Mucosa of descending colon (tissue), 3 donors: ENCODE data around the gene GDF2. TPM values are rescaled to one million over a fixed set of nuclear protein-coding genes. Genes with fewer than 3 reads are reported as not detected.
A peak's percentile ranks its signal among the peaks of the same experiment; 100 is the strongest.

Experiments used
- ATAC-seq: fragments of 200-7000 bp; cut with Tn5 transposase; one replicate; pipeline ENCODE4 v1.9.1; 2020; ENCODE audit warnings: mild to moderate bottlenecking, moderate library complexity
- DNase-seq, 3 donors: peaks; one replicate each; pipeline ENCODE4 v3.0.0-alpha.2; 2020
- H3K36me3 ChIP-seq: fragments of 200-600 bp; one replicate; pipeline ENCODE4 v1.8.0; 2021; ENCODE audit warnings: low read depth, mild to moderate bottlenecking
- H3K4me1 ChIP-seq: fragments of 200-600 bp; one replicate; pipeline ENCODE4 v1.8.0; 2021; ENCODE audit warnings: low read depth, mild to moderate bottlenecking
- H3K4me3 ChIP-seq: fragments of 200-600 bp; one replicate; pipeline ENCODE4 v1.8.0; 2021; ENCODE audit warnings: mild to moderate bottlenecking
- H3K9me3 ChIP-seq: fragments of 200-600 bp; one replicate; pipeline ENCODE4 v1.8.0; 2021; ENCODE audit warnings: mild to moderate bottlenecking
- intact Hi-C, 2 donors: fragments of 100-400 bp; cut with DNase I in 1 of 2; cut with micrococcal nuclease in 1 of 2; formaldehyde crosslinking; loops; one replicate each; pipeline versions ENCODE4 v1.11.0 to v1.11.1; 2022; cut with DNase I, micrococcal nuclease
- total RNA-seq, 3 donors: library from RNA; stranded (reverse); fragmentation: NEBNext Ultra II Directional in 2 of 3; extraction: Animal tissue kit (Norgen Biotek cat#: 25700) in 2 of 3; gene quantifications; one replicate each; pipeline versions ENCODE4 v1.2.1 to v1.2.4, GENCODE V29; 2021 to 2023
- TF ChIP-seq, protein P1 (sequence below): fragments of 200-600 bp; IDR thresholded peaks from one replicate; pipeline ENCODE4 v1.8.0; 2022; ENCODE audit warnings: antibody characterized with exemption, mild to moderate bottlenecking
- donor health status: DM: no; HTN: no; CAD: no; lungs with moderate emphysema.
- donor health status: DM: no; HTN: no; CAD: no.
- donor health status: DM: no; HTN: yes; CAD: no.

Gene GDF2
- total RNA-seq, 3 donors from 2014 or later = not detected

GRCh38 chr10:47308775-47309174 is 13.5 kb upstream of the GDF2 start:
- no peaks in the 10 kb centered on the region for H3K9me3 ChIP-seq
- no peaks in the 10 kb centered on the region for H3K36me3 ChIP-seq
- H3K4me3 ChIP-seq = no peak overlapping the region
- ATAC-seq (no peak), DNase-seq (no peak)
- intact Hi-C loops = no loop called here
- H3K4me1 ChIP-seq = peaks cover 10% of the 10 kb centered on the region
- TF ChIP-seq, protein P1, sequence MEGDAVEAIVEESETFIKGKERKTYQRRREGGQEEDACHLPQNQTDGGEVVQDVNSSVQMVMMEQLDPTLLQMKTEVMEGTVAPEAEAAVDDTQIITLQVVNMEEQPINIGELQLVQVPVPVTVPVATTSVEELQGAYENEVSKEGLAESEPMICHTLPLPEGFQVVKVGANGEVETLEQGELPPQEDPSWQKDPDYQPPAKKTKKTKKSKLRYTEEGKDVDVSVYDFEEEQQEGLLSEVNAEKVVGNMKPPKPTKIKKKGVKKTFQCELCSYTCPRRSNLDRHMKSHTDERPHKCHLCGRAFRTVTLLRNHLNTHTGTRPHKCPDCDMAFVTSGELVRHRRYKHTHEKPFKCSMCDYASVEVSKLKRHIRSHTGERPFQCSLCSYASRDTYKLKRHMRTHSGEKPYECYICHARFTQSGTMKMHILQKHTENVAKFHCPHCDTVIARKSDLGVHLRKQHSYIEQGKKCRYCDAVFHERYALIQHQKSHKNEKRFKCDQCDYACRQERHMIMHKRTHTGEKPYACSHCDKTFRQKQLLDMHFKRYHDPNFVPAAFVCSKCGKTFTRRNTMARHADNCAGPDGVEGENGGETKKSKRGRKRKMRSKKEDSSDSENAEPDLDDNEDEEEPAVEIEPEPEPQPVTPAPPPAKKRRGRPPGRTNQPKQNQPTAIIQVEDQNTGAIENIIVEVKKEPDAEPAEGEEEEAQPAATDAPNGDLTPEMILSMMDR = no peak

- no peak for ATAC-seq
Measured at GRCh38 chr10:47309408-47310089, 12.7 kb upstream of the GDF2 start.

GRCh38 chr10:47310090-47310505 is 12.2 kb upstream of the GDF2 start:
- Histone ChIP-seq H3K36me3 (no peaks in the 10 kb centered on the region), H3K4me1 (peaks cover 10% of the 10 kb centered on the region), H3K4me3 (no peak overlapping the region), H3K9me3 (no peaks in the 10 kb centered on the region)
- ATAC-seq (no peak), DNase-seq (no peak)
- intact Hi-C loops = loop anchor here in 1 of 2 donors (10.0 kb wide), 1 partner anchor 285 kb away; no protein-coding TSS in a partner anchor
- TF ChIP-seq, protein P1 = no peak

More at GRCh38 chr10:47309408-47310089, 12.7 kb upstream of the GDF2 start:
- DNase-seq = no peak
- Histone ChIP-seq H3K36me3 (no peaks in the 10 kb centered on the region), H3K4me3 (no peak overlapping the region), H3K4me1 (peaks cover 10% of the 10 kb centered on the region), H3K9me3 (no peaks in the 10 kb centered on the region)
- TF ChIP-seq, protein P1 = no peak
- intact Hi-C loops = loop anchor here in 1 of 2 donors (10.0 kb wide), 1 partner anchor 285 kb away; no protein-coding TSS in a partner anchor

GRCh38 chr10:47311193-47311931 is 10.9 kb upstream of the GDF2 start:
- ATAC-seq (peak; percentile 94), DNase-seq (peak; percentile 83 to 86 (median 85))
- peaks cover 10% of the 10 kb centered on the region for H3K4me1 ChIP-seq
- no peak overlapping the region for H3K4me3 ChIP-seq
- TF ChIP-seq, protein P1 = no peak
- intact Hi-C loops = loop anchor here in 1 of 2 donors (10.0 kb wide), 1 partner anchor 287 kb away; no protein-coding TSS in a partner anchor
- H3K9me3 ChIP-seq = no peaks in the 10 kb centered on the region
- no peaks in the 10 kb centered on the region for H3K36me3 ChIP-seq

GRCh38 chr10:47311932-47312662 is 10.2 kb upstream of the GDF2 start:
- DNase-seq (peak; percentile 89 to 93 (median 91)), ATAC-seq (peak; percentile 94)
- TF ChIP-seq, protein P1 = peak; percentile 78
- H3K9me3 ChIP-seq = no peaks in the 10 kb centered on the region
- peaks cover 10% of the 10 kb centered on the region for H3K4me1 ChIP-seq
- intact Hi-C loops = loop anchor here in 1 of 2 donors (10.0 kb wide), 1 partner anchor 287 kb away; no protein-coding TSS in a partner anchor
- H3K4me3 ChIP-seq = no peak overlapping the region
- H3K36me3 ChIP-seq = no peaks in the 10 kb centered on the region
